Sigmoid colon (tissue), 7 donors: ENCODE results near the gene CIAO3. TPM values are rescaled to one million over a fixed set of nuclear protein-coding genes. Genes with fewer than 3 reads are reported as not detected.

Experiments
- DNase-seq: peaks from one replicate; pipeline ENCODE4 v3.0.0-alpha.2; 2019
- H3K27ac ChIP-seq, 4 donors: fragments of 200-600 bp; sonication (generic); one replicate each; pipeline ENCODE4 v1.5.1; 2016 to 2019; ENCODE audit warnings: mild to moderate bottlenecking in 1 of 4
- H3K27me3 ChIP-seq, 3 donors: fragments of 200-600 bp; sonication (generic); one replicate each; pipeline ENCODE4 v1.5.1; 2019; ENCODE audit warnings: mild to moderate bottlenecking in 1 of 3
- H3K36me3 ChIP-seq, 4 donors: fragments of 200-600 bp; sonication (generic); one replicate each; pipeline ENCODE4 v1.5.1; 2016 to 2019
- H3K4me1 ChIP-seq, 4 donors: fragments of 200-600 bp; sonication (generic); one replicate each; pipeline ENCODE4 v1.5.1; 2017 to 2019
- H3K4me3 ChIP-seq, 4 donors: fragments of 200-600 bp; sonication (generic); one replicate each; pipeline ENCODE4 v1.5.1; 2017 to 2019; ENCODE audit warnings: mild to moderate bottlenecking in 2 of 4, moderate library complexity in 1 of 4
- H3K9me3 ChIP-seq, 4 donors: fragments of 200-600 bp in 3 of 4; sonication (generic) in 3 of 4; one replicate each; pipeline versions ENCODE4 v1.5.1 to v1.6.1; 2013 to 2019
- EP300 ChIP-seq, 4 donors: sonication (generic); formaldehyde crosslinking; IDR thresholded peaks; one replicate each; pipeline ENCODE4 v1.6.1; 2017; ENCODE audit warnings: antibody characterized with exemption in 4 of 4
- POLR2A ChIP-seq, 2 donors: fragments of 450-650 bp; IDR thresholded peaks; one replicate each; pipeline ENCODE4 v1.6.1; 2016; ENCODE audit warnings: antibody characterized with exemption in 2 of 2, mild to moderate bottlenecking in 2 of 2, moderate library complexity in 2 of 2
- POLR2AphosphoS5 ChIP-seq, 4 donors: sonication (generic); formaldehyde crosslinking; IDR thresholded peaks; one replicate each; pipeline ENCODE4 v1.6.1; 2017; ENCODE audit warnings: antibody characterized with exemption in 4 of 4
- WGBS, 2 donors: extraction: QIAGEN DNeasy Blood & Tissue Kit; methylation state at CpG; one replicate each; pipeline ENCODE4 v1.1.7; 2013; 5-methylcytosine and 5-hydroxymethylcytosine counted together
- intact Hi-C: fragments of 100-400 bp; cut with DNase I; formaldehyde crosslinking; loops from one replicate; pipeline ENCODE4 v1.15.1; 2023
- polyA plus RNA-seq, 3 donors: library from polyadenylated mRNA; stranded (reverse); fragments of 200-250 nt; gene quantifications; one replicate each; pipeline ENCODE4 v1.2.3, GENCODE V29; 2013
- total RNA-seq, 4 donors: library from RNA; depleted of rRNA; stranded (reverse); fragments of >200 nt; gene quantifications; one replicate each; pipeline ENCODE4 v1.1.0, GENCODE V29; 2016
- TF ChIP-seq, protein P1 (sequence below), 4 experiments: fragments of 450-650 bp in 3 of 4; fragments of 200-600 bp in 1 of 4; IDR thresholded peaks; one replicate each; pipeline ENCODE4 v1.5.1; 2016 to 2019; ENCODE audit warnings: antibody characterized with exemption in 4 of 4, mild to moderate bottlenecking in 3 of 4, moderate library complexity in 2 of 4
- donor health status: healthy with polysubstance abuse.
- donor health status: Bipolar disorder and iron deficiency.
- donor health status: healthy.

The CIAO3 gene
- total and polyA plus RNA-seq, 7 donors = 18.6 to 51.0 (median 25.4) TPM

DNA sequence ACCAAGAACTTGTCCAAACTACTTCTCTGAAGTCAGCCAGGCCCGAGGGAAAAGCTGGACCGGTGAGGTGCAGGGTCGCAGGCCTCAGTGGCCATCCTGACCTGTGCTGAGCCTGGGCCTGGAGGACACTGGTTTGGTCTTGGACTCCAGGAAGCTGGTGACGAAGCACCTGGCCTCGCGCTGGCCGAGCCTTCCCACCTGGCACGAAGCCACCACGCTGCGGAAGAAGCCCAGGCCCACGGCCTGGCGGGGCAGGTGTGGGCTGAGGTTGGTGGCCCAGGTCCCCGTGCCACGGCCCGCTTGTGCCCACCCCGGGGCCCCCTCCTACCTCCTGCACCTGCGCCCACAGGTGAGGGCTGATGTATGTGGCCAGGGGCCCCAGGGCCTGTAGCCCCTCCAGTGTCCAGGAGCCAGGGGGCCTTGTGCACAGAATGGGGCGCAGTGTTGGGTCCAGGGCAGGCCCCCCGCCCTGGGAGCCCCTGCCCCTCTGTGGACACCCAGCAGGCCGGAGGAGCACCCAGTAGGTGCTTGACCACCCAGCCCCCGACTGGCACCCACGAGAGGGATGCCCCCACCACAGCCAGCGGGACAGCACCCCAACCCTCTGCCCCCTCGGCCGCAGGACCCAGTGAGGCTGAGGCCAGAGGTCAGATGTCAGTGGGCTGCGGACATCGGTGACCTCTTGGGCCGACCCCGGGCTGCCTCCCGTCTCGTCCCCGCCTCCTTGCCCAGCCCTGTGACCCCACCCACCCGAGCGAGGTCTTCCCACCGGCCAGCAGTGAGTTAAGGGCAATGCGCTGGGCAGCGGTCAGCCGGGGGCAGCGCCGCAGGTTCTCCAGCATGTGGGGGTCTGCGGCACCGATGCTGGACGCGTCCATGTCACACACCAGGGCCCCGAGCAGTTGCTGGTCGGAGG lies 33.5 kb upstream of the CIAO3 start:
- DNase-seq = no peak
- WGBS, 2 donors = 67 to 85% methylated on average over 46 of the region's 46 CpGs
- H3K4me3 ChIP-seq = no peak overlapping the region
- H3K36me3 ChIP-seq = no peaks in the 10 kb centered on the region
- no peak overlapping the region for H3K27ac ChIP-seq
- no peaks in the 10 kb centered on the region for H3K4me1 ChIP-seq
- no peak for TF ChIP-seq EP300 (IDR thresholded peaks at IDR 0.05)
- TF ChIP-seq POLR2AphosphoS5 (IDR thresholded peaks at IDR 0.05) = no peak
- TF ChIP-seq, protein P1, sequence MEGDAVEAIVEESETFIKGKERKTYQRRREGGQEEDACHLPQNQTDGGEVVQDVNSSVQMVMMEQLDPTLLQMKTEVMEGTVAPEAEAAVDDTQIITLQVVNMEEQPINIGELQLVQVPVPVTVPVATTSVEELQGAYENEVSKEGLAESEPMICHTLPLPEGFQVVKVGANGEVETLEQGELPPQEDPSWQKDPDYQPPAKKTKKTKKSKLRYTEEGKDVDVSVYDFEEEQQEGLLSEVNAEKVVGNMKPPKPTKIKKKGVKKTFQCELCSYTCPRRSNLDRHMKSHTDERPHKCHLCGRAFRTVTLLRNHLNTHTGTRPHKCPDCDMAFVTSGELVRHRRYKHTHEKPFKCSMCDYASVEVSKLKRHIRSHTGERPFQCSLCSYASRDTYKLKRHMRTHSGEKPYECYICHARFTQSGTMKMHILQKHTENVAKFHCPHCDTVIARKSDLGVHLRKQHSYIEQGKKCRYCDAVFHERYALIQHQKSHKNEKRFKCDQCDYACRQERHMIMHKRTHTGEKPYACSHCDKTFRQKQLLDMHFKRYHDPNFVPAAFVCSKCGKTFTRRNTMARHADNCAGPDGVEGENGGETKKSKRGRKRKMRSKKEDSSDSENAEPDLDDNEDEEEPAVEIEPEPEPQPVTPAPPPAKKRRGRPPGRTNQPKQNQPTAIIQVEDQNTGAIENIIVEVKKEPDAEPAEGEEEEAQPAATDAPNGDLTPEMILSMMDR (IDR thresholded peaks at IDR 0.05) = no peak
- no peak for TF ChIP-seq POLR2A (IDR thresholded peaks at IDR 0.05)
- H3K9me3 ChIP-seq = no peaks in the 10 kb centered on the region
- intact Hi-C loops = no loop called here
- peaks cover 0 to 36% (median 18%) of the 10 kb centered on the region in 3 donors for H3K27me3 ChIP-seq

- Histone ChIP-seq H3K4me1 (no peaks in the 10 kb centered on the region), H3K27me3 (peaks cover 0 to 30% (median 8%) of the 10 kb centered on the region in 3 donors), H3K4me3 (no peak overlapping the region), H3K36me3 (no peaks in the 10 kb centered on the region), H3K9me3 (no peaks in the 10 kb centered on the region), H3K27ac (no peak overlapping the region)
- TF ChIP-seq EP300 (IDR thresholded peaks at IDR 0.05) (no peak), POLR2A (IDR thresholded peaks at IDR 0.05) (no peak), POLR2AphosphoS5 (IDR thresholded peaks at IDR 0.05) (no peak)
- TF ChIP-seq, protein P1 (IDR thresholded peaks at IDR 0.05) = no peak
- no peak for DNase-seq
- WGBS, 2 donors = 78 to 87% methylated on average over 18 of the region's 18 CpGs
- intact Hi-C loops = no loop called here
Observed at GRCh38 chr16:772959-773358, 32.2 kb upstream of the CIAO3 start.

- Histone ChIP-seq H3K9me3 (no peaks in the 10 kb centered on the region), H3K27me3 (peaks cover 0 to 20% (median 0%) of the 10 kb centered on the region in 3 donors), H3K4me1 (no peaks in the 10 kb centered on the region), H3K27ac (no peak overlapping the region), H3K4me3 (no peak overlapping the region), H3K36me3 (no peaks in the 10 kb centered on the region)
- intact Hi-C loops = no loop called here
- 60 to 74% methylated on average over 13 of the region's 13 CpGs for WGBS, 2 donors
- DNase-seq = no peak
- TF ChIP-seq EP300 (IDR thresholded peaks at IDR 0.05) (no peak), POLR2AphosphoS5 (IDR thresholded peaks at IDR 0.05) (no peak), POLR2A (IDR thresholded peaks at IDR 0.05) (no peak)
- TF ChIP-seq, protein P1 (IDR thresholded peaks at IDR 0.05) = no peak
Observed at GRCh38 chr16:770411-770810, 29.6 kb upstream of the CIAO3 start.

DNA sequence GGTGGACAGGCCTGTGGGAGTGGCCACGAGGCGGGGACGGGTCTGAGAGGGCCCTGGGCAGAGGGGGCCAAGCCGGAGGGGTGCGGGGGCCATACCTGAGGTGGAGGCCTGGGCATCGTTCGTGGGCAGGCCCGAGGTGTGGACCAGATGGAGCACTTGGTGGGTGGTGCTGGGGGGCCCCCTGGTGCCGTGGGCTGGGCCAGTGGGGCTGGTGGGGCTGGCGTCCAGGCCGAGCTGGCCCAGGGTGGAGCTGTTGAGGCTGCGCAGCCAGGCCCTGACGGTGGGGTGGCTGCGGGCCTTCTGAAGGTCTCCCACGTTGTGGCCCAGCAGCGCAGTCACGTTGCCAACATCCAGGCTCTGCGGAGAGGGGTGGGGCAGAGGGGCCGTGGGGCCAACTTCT lies 29.1 kb upstream of the CIAO3 start:
- Histone ChIP-seq H3K27ac (no peak overlapping the region), H3K4me3 (no peak overlapping the region), H3K4me1 (no peaks in the 10 kb centered on the region), H3K27me3 (peaks cover 0 to 15% (median 0%) of the 10 kb centered on the region in 3 donors), H3K36me3 (no peaks in the 10 kb centered on the region), H3K9me3 (no peaks in the 10 kb centered on the region)
- TF ChIP-seq POLR2A (IDR thresholded peaks at IDR 0.05) (no peak), EP300 (IDR thresholded peaks at IDR 0.05) (no peak), POLR2AphosphoS5 (IDR thresholded peaks at IDR 0.05) (no peak)
- TF ChIP-seq, protein P1 (IDR thresholded peaks at IDR 0.05) = no peak
- intact Hi-C loops = no loop called here
- no peak for DNase-seq
- WGBS, 2 donors = 69 to 81% methylated on average over 19 of the region's 19 CpGs
